ENCODE measurements around the gene DVL1. TPM values are rescaled to one million over a fixed set of nuclear protein-coding genes. Genes with fewer than 3 reads are reported as not detected.
A peak's percentile ranks its signal among the peaks of the same experiment; 100 is the strongest.

Gene DVL1
- total and polyA plus RNA-seq, 9 of the 15 experiments (the other 6 are each of a cell fraction or from before 2014, with no cell fraction given) = 0.62 to 135 (median 24.3) TPM

DNA sequence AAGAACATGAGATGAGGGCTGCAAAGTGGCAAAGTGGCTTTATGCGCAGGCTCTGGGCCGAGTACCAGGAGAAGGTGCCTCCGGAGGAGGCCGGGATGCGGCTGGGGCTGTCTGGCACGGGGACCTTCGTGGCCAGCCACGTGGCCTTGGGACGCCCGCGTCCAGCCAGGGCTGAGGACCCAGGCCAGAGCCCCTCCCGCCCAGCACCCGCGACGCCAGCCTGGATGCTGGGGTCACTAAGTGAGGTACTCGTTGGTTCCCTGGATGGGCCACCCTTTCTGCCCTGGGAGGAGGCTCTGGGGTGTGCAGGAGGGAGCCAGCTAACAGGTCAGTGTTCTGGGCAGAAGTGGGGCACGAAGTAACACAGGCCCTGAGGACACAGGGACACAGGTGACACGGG is 56.4 kb downstream of the DVL1 start (continued):
- TF ChIP-seq, protein P1, sequence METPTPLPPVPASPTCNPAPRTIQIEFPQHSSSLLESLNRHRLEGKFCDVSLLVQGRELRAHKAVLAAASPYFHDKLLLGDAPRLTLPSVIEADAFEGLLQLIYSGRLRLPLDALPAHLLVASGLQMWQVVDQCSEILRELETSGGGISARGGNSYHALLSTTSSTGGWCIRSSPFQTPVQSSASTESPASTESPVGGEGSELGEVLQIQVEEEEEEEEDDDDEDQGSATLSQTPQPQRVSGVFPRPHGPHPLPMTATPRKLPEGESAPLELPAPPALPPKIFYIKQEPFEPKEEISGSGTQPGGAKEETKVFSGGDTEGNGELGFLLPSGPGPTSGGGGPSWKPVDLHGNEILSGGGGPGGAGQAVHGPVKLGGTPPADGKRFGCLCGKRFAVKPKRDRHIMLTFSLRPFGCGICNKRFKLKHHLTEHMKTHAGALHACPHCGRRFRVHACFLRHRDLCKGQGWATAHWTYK (CRISPR knock-in tag; IDR thresholded peaks at IDR 0.05) = peak; percentile 73; the same call in 1 of the 2 replicates

DNA sequence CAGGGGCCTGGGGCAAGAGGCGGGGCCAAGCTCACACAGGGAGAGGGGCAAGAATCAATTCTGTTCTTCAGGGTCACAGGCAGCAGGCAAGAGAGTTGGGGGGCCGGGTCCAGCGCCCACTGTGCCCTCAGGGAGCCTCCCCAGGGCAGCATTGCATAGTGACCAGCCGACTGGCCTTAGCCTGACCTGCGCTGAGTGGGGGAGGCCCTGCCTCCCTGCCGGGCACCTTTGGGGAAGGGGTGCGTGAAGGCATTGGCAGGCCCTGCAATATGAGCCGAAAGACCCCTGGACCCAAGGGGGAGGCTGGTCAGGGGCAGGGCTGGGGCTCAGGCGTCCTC is 56.8 kb downstream of the DVL1 start:
- ChIA-PET CTCF (ENCODE audit: low intra/inter-chr PET ratio) (interaction anchor here (0.5 to 1.3 kb wide), 4 partner anchors 170 to 404 kb away, joined by 4 to 6 read pairs (median 6); no protein-coding TSS in a partner anchor), POLR2A (interaction anchor here (0.6 to 1.5 kb wide), 7 partner anchors 12 to 24 kb away, joined by 3 to 6 read pairs (median 3); partner anchors contain the start of gene SCNN1D)
- intact Hi-C loops (cut with micrococcal nuclease) (loop anchor here (2.0 to 10.0 kb wide), 2 partner anchors 176 to 308 kb away; partner anchors contain the start of genes C1orf159 and PERM1), in situ Hi-C loops (cut with MboI) (no loop called here)
- Histone ChIP-seq H3K9me1 (ENCODE audit: control insufficient read depth, insufficient read depth, low read length) (peaks cover 8% of the 10 kb centered on the region), H4K20me1 (replicated peaks; ENCODE audit: control insufficient read depth, insufficient read depth, low read length) (peaks cover 16% of the 10 kb centered on the region; the same call in 1 of the 2 replicates), H3K9ac (ENCODE audit: insufficient read depth in 1 of 2, low read depth in 2 of 2, low read length in 2 of 2) (no peak overlapping the region), H3K4me1 (replicated peaks in 1 of 2; ENCODE audit: control insufficient read depth in 2 of 2, insufficient read depth in 2 of 2, low read length in 2 of 2) (peaks cover 5 to 81% of the 10 kb centered on the region in 2 experiments; a peak in 3 of 5 replicates), H2AFZ (ENCODE audit: low read depth, low read length) (no peak overlapping the region), H3K36me3 (ENCODE audit: control insufficient read depth, insufficient read depth, low read length) (peaks cover 10% of the 10 kb centered on the region; the same call in 1 of the 3 replicates), H3K4me3 (no peak overlapping the region), H3K27ac (ENCODE audit: extremely low read depth, low read depth, low read length) (no peak overlapping the region), H3K27me3 (ENCODE audit: control insufficient read depth in 2 of 2, insufficient read depth in 2 of 2, low read length in 2 of 2) (peaks cover under 1 to 14% of the 10 kb centered on the region in 2 experiments; a peak in 3 of 5 replicates), H3K9me3 (replicated peaks; ENCODE audit: control insufficient read depth, insufficient read depth, low read depth, low read length) (no peaks in the 10 kb centered on the region), H3K4me2 (ENCODE audit: insufficient read depth, low read length) (no peak overlapping the region), H3K79me2 (ENCODE audit: control insufficient read depth, insufficient read depth, low read length) (no peaks in the 10 kb centered on the region)
- no peak for FAIRE-seq
- BruUV-seq (replicated peaks) = no TSS peak
- no peak for DNase-seq (ENCODE audit: extremely low read depth in 1 of 4, low spot score in 3 of 4)
- TF ChIP-seq ZNF407 (IDR thresholded peaks at IDR 0.05; ENCODE audit: low read depth) = no peak
- no peak for TF ChIP-seq SAP30 (IDR thresholded peaks at IDR 0.05; ENCODE audit: borderline replicate concordance, insufficient read depth, low read depth, low read length, poor library complexity, severe bottlenecking)
- TF ChIP-seq RBBP5 (IDR thresholded peaks at IDR 0.05; ENCODE audit: borderline replicate concordance, insufficient read depth, low read length, poor library complexity, severe bottlenecking) = no peak
- 0 out of 4 replicates have a peak, but pooled peaks of 1 of the 2 experiments have one; percentile 2 for TF ChIP-seq SIN3A (IDR thresholded peaks at IDR 0.05; ENCODE audit: borderline replicate concordance in 2 of 2, control insufficient read depth in 1 of 2, low read depth in 2 of 2, low read length in 2 of 2)
- no peak for TF ChIP-seq ZFP1 (CRISPR knock-in tag; IDR thresholded peaks at IDR 0.05)
- no peak for TF ChIP-seq TRIM24 (IDR thresholded peaks at IDR 0.05)
- TF ChIP-seq KDM1A (IDR thresholded peaks at IDR 0.05) = no peak
- TF ChIP-seq COPS2 (conservative IDR thresholded peaks at IDR 0.05) = no peak
- no peak for TF ChIP-seq MCM2 (IDR thresholded peaks at IDR 0.05; ENCODE audit: low read depth)
- 77% methylated on average over 8 of the region's 9 CpGs for WGBS (ENCODE audit: insufficient coverage, low coverage, missing lambda C conversion rate)
- ATAC-seq = no peak
